ENCODE results near the gene EDC3.
"Not testable (repeated sequence)": the region's sequence is repeated elsewhere in the genome, so short reads cannot be mapped to it uniquely, and the experiment has no call there.

The EDC3 gene, protein sequence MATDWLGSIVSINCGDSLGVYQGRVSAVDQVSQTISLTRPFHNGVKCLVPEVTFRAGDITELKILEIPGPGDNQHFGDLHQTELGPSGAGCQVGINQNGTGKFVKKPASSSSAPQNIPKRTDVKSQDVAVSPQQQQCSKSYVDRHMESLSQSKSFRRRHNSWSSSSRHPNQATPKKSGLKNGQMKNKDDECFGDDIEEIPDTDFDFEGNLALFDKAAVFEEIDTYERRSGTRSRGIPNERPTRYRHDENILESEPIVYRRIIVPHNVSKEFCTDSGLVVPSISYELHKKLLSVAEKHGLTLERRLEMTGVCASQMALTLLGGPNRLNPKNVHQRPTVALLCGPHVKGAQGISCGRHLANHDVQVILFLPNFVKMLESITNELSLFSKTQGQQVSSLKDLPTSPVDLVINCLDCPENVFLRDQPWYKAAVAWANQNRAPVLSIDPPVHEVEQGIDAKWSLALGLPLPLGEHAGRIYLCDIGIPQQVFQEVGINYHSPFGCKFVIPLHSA

DNA sequence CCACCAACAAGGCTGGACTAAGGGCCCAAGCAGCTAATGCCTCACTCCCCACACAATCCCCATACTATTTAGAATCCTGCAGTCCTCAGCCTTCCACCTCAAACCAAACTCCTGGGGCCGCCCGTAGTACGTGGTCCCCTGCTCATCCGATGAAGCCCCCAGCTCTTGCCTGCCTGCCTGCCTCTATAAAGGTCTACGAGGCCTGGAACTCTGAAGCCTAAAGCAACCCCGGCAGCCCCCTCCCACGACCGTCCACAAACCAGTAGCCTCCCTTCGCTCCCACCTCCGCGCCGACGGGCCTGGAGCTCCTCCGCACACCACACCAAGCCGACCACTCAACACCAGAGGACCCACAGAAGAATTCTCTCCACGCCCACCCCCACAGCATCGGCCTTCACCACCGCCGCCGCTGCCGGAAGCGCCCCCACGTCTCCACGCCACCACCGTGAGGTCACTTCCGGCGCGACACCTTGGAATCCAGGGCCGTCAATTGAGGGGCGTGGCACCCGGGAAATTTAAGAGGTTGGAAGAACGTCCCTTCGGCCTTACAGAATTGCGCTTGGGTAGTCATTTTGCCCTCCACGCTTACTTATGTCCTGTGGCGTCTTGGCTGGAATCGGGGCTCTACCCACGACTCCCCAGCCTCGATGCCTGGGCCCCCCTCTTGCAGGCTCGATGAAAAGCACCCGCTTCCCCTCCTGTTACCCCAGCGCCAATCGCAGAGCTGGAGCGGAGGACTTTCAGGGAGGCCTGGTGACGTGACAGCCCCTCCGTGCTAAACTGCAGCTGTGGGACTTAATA lies at the start of gene EDC3:
Gene EDC3 (minus strand): TSS at position 428 of the 801 bp plus-strand sequence. CDS start 20,900 bp downstream, outside the sequence.
- in situ Hi-C loops (cut with HindIII; ENCODE audit: low sequenced_read_pairs): no loop called here

DNA sequence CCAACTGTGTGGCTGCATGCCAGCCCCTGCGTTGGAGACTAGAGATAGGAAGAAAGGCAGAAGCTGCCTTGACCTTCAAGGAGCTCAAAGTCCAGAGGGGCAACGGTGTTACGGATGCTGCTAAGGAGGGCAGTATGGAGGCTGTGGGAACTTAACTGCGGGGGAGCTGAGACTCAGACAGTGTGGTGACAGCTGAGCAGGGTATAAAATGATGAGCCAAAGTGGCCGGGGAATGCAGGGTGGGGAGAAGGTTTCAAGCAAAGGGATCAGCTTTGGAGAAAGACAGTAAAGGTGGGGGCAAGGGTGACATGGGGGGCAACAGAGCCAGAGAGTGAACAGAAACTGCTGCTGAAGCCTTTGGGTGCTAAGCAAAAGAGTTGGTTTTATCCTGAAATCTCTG lies 46.6 kb upstream of the EDC3 start:
- in situ Hi-C loops (cut with HindIII; ENCODE audit: low sequenced_read_pairs): no loop called here

DNA sequence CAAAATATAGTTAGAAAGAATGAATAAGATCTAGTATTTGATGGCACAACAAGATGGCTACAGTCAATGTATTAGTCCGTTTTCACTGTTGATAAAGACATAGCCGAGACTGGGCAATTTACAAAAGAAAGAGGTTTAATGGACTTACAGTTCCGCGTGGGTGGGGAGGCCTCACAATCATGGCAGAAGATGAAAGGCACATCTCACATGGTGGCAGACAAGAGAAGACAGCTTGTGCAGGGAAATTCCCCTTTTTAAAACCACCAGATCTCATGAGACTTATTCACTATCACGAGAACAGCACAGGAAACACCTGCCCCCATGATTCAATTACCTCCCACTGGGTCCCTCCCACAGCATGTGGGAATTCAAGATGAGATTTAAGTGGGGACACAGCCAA lies 42.4 kb upstream of the EDC3 start:
- in situ Hi-C loops (cut with HindIII; ENCODE audit: low sequenced_read_pairs): loop anchor here (5.0 kb wide), 1 partner anchor 34 kb away; no protein-coding TSS in a partner anchor

DNA sequence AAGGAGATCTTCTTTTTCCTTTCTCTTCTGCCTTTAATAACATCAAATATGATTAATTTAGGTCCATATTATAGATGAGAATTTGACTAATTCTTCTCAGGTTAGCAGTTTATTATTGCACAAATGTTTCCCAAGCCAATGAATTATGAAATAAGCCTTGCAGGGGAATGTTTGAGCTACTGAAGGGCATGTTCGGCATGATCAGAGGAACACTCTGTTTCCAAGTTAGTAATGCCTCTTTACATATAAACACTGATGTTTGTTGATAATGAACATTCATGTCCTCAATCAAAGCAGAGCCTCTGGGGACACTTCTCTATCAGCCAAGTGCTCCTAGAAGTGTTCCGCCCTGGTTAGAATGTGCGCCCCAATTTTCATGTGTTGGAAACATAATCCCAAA lies 39.5 kb upstream of the EDC3 start:
- in situ Hi-C loops (cut with HindIII; ENCODE audit: low sequenced_read_pairs): loop anchor here (5.0 kb wide), 1 partner anchor 37 kb away; no protein-coding TSS in a partner anchor

DNA sequence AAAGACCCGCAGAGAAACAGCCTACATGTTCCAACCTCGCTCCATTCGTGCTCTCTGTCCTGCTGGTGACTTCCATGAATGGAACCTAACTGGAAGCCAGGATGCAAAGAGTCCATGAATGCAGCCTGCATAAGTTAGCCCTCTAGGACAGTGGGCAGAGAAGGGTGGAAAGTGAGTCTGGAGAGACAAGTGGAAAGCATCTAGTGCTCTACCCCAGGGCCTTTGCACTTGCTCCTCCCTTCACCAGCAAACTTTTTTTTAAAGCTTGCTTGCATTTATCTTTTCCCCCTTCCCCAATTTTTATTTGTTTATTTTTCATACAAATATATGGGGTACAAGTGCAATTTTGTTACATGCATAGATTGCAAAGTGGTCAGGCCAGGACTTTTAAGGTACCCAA lies 37.4 kb upstream of the EDC3 start:
- in situ Hi-C loops (cut with HindIII; ENCODE audit: low sequenced_read_pairs): no loop called here

DNA sequence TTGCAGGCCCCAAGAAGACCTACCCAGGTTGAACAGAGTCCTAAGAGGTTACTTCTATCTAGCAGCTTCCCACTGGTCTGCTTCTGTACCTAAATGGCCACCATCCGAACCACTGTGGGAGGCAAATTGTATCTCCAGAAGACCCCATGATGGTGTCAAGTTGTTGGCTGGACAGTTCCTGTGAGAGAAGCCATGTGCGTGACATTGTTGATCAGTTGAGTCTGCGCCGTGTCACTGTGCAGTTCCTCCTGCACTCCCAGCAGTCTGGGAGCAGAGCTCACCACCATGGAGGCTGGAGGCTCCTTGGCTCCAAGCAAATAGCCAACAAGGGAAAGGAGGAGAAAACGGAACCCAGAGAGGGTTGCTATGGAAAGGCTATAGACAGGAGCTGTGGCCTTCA lies 37.0 kb upstream of the EDC3 start:
- in situ Hi-C loops (cut with HindIII; ENCODE audit: low sequenced_read_pairs): no loop called here

DNA sequence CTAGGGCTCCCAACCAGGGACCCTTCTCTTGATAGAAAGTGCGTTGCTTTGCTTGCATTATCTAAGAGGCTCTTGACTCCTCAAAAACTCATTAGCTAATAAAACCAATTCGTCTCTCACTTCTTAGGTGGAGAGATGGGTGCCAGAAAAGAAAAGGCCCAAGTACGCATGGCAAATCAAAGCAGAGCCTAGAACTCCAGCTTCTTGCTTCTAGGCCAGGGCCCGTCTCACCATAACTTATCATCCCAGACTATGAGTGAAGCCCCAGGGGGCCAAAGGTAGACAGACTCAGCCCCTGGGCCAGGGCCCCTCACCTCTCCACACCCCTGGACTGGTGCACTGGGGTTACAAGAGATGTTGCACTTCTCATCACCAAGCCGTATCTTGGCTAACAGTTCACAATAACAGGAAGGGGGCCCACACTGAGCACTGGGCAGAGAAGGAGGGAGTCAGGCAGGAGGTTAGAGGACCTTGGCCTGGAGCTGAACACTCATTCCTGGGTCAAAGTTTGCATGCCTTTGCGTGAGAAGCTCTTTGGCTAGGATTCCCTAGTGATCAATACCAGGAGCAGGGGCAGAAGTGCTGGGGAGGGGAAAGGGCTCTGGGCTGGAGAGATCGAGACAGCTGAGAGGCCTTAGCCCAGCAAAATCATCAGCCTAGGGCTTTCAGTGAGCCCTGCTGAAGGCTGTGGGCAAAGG lies 34.9 kb upstream of the EDC3 start:
- in situ Hi-C loops (cut with HindIII; ENCODE audit: low sequenced_read_pairs): no loop called here

DNA sequence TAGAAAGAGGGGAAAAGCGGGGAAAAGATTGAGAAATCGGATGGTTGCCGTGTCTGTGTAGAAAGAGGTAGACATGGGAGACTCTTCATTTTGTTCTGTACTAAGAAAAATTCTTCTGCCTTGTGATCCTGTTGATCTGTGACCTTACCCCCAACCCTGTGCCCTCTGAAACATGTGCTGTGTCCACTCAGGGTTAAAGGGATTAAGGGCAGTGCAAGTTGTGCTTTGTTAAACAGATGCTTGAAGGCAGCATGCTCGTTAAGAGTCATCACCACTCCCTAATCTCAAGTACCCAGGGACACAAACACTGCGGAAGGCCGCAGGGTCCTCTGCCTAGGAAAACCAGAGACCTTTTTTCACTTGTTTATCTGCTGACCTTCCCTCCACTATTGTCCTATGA lies 33.5 kb upstream of the EDC3 start:
- in situ Hi-C loops (cut with HindIII; ENCODE audit: low sequenced_read_pairs): not testable (repeated sequence)

DNA sequence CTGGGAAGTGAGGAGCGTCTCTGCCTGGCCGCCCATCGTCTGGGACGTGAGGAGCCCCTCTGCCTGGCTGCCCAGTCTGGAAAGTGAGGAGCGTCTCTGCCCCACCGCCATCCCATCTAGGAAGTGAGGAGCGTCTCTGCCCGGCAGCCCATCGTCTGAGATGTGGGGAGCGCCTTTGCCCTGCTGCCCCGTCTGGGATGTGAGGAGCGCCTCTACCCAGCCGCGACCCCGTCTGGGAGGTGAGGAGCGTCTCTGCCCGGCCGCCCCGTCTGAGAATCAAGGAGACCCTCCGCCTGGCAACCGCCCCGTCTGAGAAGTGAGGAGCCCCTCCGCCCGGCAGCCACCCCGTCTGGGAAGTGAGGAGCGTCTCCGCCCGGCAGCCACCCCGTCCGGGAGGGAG lies 32.9 kb upstream of the EDC3 start:
- in situ Hi-C loops (cut with HindIII; ENCODE audit: low sequenced_read_pairs): not testable (repeated sequence)

DNA sequence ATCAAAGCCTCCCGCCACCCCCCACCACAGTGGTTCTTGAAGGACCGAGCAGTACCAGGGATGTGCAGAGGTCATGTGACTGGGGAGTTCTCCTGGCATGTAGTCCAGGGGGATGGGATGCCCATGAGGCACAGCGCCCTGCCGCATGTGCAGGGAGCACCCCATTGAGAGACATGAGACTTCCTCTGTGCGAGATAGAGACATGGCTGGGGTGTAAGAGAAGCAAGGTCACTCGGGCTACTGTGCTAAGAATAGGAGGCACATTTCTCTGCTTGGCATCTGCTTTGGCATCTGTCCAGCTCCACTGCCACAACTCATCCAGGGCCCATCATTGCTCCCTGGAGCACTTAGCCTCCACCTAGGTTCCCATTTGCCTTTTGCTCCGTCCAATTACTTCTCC lies 31.9 kb upstream of the EDC3 start:
- in situ Hi-C loops (cut with HindIII; ENCODE audit: low sequenced_read_pairs): no loop called here

DNA sequence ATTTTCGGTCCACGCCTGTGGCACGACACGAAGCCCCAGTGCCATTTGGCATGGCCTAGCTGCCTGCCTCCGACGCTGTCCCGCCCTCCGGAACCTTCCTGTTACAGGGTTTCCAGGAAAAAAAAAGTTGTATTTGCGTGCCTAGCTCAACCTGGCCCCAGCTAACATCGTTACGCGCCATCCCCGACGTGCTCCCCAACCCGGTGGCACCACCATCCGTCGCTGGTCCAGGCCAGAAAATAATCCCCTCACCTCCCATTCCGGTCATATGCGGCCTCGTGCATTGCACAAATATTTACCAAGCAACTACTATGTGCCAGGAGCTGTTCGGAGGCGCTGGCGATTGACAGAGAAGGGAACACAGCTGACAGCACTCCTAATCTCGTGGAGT lies 30.9 kb upstream of the EDC3 start:
- in situ Hi-C loops (cut with HindIII; ENCODE audit: low sequenced_read_pairs): no loop called here

DNA sequence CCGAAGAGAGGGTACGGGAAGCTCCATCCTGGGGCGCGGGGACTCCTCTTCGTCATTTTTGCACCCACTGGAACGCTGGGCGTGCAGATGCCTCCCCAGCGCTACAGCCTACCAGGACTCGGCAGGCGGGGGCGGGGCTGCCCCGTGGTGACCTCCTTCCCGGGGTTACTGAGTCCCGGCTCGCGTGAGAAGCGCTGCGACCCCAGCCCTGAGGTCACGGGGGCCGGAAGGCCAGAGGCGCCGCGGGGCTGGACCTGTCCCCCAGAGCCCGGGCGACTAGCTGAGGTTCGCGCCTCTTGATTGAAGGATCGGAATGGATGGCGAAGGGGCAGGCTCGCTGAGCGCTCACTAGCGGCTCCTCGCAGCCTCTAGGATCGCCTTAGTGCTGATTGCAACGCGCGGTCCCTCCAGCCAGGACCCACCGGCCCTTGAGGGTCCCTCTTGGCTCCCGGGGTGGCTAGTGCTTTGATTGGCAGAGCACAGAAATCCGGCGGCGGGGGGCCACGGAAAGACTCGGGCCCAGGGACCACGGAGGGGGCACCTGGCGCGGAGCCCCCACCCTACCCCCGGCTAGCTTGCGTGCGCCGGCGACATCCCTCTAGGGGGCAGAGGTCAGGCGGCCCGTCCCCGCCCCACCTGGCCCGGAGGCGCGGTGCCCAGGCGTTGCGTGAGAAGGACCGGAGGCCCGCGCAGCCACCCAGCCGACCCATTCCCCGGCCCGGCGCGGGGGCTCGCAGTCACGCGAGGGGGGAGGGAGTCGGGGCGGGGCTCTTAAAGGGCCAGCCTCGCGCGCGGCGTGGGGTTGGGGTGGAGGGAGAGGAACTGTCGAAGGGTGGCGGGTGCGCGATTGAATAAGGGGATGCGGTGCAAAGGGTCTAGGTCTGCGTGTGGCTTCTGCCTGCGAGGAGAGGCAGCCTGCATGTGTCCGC lies 30.3 kb upstream of the EDC3 start:
- in situ Hi-C loops (cut with HindIII; ENCODE audit: low sequenced_read_pairs): no loop called here

DNA sequence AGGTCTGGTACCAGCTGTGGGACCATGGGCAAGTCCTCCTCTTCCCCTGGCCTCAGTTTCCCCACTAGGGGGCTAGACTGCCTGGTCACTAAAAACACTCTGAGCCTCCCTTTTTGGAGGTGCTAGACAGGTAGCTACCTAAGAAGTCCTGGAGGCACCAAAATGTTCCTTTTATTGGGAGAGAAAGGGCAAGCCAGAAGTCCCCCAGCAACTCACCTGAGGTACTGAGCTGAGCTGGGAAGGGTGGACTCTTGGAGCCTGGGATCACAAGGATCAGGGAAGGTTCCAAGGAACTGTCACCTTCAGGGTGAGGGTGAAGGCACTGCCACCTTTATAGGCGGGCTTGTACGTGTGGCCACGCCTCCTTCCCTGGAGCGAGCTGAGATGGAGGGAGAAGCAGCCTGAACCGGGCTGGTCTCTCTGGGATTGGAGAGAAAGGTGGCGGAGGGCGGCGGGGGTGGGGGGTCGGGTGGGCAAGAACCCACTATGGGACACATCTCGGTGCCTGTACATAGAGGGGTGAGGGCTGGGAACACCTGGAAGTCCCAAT lies 29.5 kb upstream of the EDC3 start, which contains the start of gene CYP1A1:
Gene CYP1A1 (minus strand): TSS at position 304 of the 550 bp plus-strand sequence. CDS start 2,431 bp downstream, outside the sequence.
- in situ Hi-C loops (cut with HindIII; ENCODE audit: low sequenced_read_pairs): no loop called here

DNA sequence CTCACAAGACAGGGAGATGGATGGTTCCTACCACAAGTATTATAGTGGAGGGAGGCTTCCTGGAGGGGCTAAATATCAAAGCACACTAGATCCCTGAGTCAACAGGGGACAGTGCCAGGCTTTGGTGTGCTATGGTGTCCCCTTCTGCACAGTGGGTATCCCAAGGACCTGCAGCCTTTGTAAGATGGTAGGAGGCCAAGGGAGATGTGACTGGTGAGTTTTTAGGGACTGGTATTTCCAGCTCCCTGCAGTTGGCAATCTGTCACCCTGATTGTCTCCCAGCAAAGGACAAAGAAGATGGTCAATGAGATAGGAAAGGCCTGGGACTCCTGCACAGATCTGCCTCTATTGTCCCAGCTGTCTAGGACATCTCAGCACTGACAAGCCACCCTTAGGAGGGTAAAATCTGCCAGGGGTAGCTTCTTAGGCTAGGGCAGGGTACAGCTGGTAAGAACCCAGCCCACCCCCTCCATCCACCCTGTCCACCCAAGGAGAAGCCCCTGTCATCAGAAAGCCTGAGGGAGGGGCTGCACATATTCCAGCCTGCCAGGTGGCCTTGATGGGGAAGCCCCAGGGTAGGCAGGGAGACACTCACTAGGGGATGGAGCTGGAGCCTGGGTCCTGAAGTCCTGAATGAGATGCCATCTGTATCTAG lies 28.9 kb upstream of the EDC3 start:
- in situ Hi-C loops (cut with HindIII; ENCODE audit: low sequenced_read_pairs): no loop called here

DNA sequence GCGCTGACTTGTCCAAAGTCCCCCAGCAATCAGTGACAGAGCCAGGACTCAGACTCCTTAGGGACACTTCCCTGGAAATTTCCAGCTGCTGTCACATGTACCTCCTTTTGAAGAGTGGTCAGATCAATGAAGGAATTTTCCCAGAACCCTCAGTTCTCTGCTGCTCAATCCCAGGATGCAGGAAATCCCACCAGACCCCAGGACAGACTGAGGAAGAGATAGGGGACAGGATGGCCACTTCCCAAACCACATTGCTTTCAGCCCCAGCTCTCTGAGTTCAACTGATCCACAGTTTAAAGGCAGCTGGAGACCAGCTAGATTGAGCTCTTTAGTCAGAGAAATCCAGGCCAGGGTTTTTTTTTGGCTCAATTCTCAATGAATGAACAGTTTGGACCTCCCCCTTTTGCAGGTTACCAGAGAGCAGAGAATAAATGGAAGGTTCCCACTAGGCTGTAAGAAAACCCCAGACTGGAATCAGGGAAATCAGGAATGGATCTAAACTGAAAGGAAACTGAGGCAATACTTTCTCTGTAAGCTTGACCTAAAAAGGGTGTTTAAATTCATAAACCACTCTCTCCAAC lies 28.0 kb upstream of the EDC3 start:
- in situ Hi-C loops (cut with HindIII; ENCODE audit: low sequenced_read_pairs): no loop called here

DNA sequence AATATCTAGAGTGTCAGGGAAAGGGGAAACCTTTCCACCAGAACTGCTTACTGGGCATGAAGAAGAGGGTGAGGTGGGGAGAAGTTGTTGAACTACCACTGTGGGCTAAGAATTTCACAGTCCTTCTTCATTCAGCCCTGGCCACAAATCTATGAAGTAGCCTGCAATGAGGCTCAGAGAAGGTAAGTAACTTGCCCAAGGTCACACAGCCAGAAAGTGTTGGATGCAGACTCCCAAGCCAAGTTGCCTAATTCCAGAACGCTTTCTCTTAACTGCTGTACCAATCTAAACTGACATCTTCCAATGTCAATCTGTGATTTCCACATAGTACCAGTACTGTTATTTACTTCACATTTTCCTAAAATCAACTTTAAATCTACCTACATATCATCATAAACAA lies 27.4 kb upstream of the EDC3 start:
- in situ Hi-C loops (cut with HindIII; ENCODE audit: low sequenced_read_pairs): no loop called here

DNA sequence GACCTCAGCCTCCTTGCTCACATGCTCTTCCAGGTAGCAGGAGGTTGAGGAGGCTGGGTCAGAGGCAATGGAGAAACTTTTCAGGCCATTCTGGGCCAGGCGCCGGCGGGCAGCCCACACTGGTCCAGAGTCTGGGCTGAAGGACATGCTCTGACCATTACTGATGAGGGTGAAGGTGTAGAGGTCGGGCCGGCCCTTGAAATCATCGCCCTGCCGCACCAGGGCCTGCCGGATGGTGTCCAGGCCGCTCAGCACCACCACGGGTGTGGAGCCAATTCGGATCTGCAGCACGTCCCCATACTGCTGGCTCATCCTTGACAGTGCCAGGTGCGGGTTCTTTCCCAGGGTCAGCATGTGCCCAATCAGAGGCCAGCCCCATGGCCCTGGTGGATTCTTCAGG lies 26.8 kb upstream of the EDC3 start:
- in situ Hi-C loops (cut with HindIII; ENCODE audit: low sequenced_read_pairs): no loop called here

DNA sequence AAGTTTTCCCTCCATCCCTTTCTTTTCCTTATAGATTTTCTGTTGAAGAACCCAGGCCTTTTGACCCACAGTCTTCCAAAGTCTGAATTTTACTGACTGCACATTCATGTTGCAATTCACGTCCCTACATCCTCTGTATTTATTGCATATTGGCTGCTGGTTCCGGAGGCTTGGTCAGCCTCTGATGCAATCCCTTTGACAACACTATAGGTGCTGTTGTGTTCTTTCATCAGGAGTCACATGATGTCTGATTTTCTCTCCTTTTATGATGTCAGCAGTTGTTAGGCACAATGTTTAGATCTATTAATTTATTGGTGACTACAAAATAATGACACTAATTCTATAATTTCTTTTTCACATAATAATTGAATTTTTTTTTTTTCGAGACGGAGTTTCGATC lies 20.8 kb upstream of the EDC3 start:
- in situ Hi-C loops (cut with HindIII; ENCODE audit: low sequenced_read_pairs): no loop called here

DNA sequence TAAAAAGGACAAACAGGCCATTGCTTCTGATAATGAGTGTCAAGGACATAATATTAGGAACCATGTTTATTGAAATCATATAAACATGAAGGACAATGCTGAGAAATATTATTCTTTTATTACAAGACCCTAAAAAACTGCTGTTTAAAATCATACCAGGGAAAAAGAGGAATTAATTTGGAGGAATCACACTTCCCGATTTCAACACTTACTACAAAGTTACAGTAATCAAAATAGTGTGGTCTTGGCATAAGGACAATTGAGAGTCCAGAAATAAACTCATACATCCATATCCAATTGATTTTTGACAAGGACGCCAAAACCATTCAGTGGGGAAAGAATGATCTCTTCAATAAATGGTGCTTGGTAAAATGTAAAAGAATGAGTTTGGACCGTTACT lies 16.5 kb upstream of the EDC3 start:
- in situ Hi-C loops (cut with HindIII; ENCODE audit: low sequenced_read_pairs): no loop called here
